NCI-H1694 treated with DMSO at 0.1 percent for 48 hours (cell line): ENCODE measurements around the gene PPP1R8.
A peak's percentile ranks its signal among the peaks of the same experiment; 100 is the strongest.
"Not testable (repeated sequence)": the region's sequence is repeated elsewhere in the genome, so short reads cannot be mapped to it uniquely, and the experiment has no call there.

Experiments
- DNase-seq: peaks from one replicate; lab custom pipeline; 2025; lab: John Stamatoyannopoulos, UW

PPP1R8 gene

GRCh38 chr1:27832762-27833161, 2.2 kb downstream of the PPP1R8 start:
- no peak for DNase-seq

GRCh38 chr1:27833470-27833869, 2.9 kb downstream of the PPP1R8 start:
- DNase-seq: no peak

- DNase-seq: no peak
These were observed 4.5 kb downstream of the PPP1R8 start for GRCh38 chr1:27835046-27835445.

GRCh38 chr1:27835501-27835900, 4.9 kb downstream of the PPP1R8 start:
- no peak for DNase-seq

- DNase-seq: no peak
These were observed 19.4 kb downstream of the PPP1R8 start for GRCh38 chr1:27849951-27850350.

- DNase-seq: no peak
These were observed 24.5 kb downstream of the PPP1R8 start for GRCh38 chr1:27855085-27855484.

GRCh38 chr1:27856561-27857343, 26.2 kb downstream of the PPP1R8 start:
- no peak for DNase-seq

GRCh38 chr1:27857552-27857951, 27.0 kb downstream of the PPP1R8 start:
- DNase-seq: not testable (repeated sequence)

GRCh38 chr1:27858072-27858948, 27.7 kb downstream of the PPP1R8 start:
- DNase-seq: peak; percentile 69

GRCh38 chr1:27858949-27859576, 28.5 kb downstream of the PPP1R8 start:
- DNase-seq: no peak

- no peak for DNase-seq
These were observed 30.9 kb downstream of the PPP1R8 start for GRCh38 chr1:27861436-27861835.

- no peak for DNase-seq
These were observed 31.4 kb downstream of the PPP1R8 start for GRCh38 chr1:27862004-27862403.

- no peak for DNase-seq
These were observed 32.3 kb downstream of the PPP1R8 start for GRCh38 chr1:27862671-27863537.

GRCh38 chr1:27863538-27863915, 32.9 kb downstream of the PPP1R8 start:
- DNase-seq: no peak

- DNase-seq: no peak
These were observed 33.8 kb downstream of the PPP1R8 start for GRCh38 chr1:27864264-27864895.

- no peak for DNase-seq
These were observed 35.2 kb downstream of the PPP1R8 start for GRCh38 chr1:27865821-27866220.

- no peak for DNase-seq
These were observed 38.0 kb downstream of the PPP1R8 start for GRCh38 chr1:27868556-27868931.

GRCh38 chr1:27868932-27869718, 38.5 kb downstream of the PPP1R8 start:
- no peak for DNase-seq

- DNase-seq: no peak
These were observed 39.1 kb downstream of the PPP1R8 start for GRCh38 chr1:27869719-27870085.

GRCh38 chr1:27871076-27871475, 40.5 kb downstream of the PPP1R8 start:
- not testable (repeated sequence) for DNase-seq
